ENCODE results near the gene PLK1.
A peak's percentile ranks its signal among the peaks of the same experiment; 100 is the strongest.
"Not testable (repeated sequence)": the region's sequence is repeated elsewhere in the genome, so short reads cannot be mapped to it uniquely, and the experiment has no call there.

PLK1 gene

GRCh38 chr16:23678430-23679273 lies at the start of gene PLK1:
TSS of gene PLK1 (plus strand) at chr16:23678889. CDS start at chr16:23678933, 44 bp downstream.
- peak; percentile 96 for DNase-seq

GRCh38 chr16:23629516-23629915 lies 49.2 kb upstream of the PLK1 start:
- DNase-seq, result peak; percentile 63

- not testable (repeated sequence) for DNase-seq
Measured at GRCh38 chr16:23631874-23632273, 46.8 kb upstream of the PLK1 start.

GRCh38 chr16:23634461-23635036 lies 44.1 kb upstream of the PLK1 start:
- DNase-seq, result no peak

GRCh38 chr16:23635958-23636357 lies 42.7 kb upstream of the PLK1 start:
- no peak for DNase-seq

- no peak for DNase-seq
Measured at GRCh38 chr16:23640615-23640930, 38.1 kb upstream of the PLK1 start.

- peak; percentile 94 for DNase-seq
Measured at GRCh38 chr16:23640931-23641765, 37.5 kb upstream of the PLK1 start, which contains the start of the genes DCTN5 and PALB2. TSS of gene DCTN5 (plus strand) at chr16:23641466. CDS start at chr16:23641543, 77 bp downstream. TSS of gene PALB2 (minus strand) at chr16:23641310. CDS start at chr16:23641157, 153 bp downstream.

GRCh38 chr16:23642246-23642774 lies 36.4 kb upstream of the PLK1 start:
- DNase-seq, result no peak

- no peak for DNase-seq
Measured at GRCh38 chr16:23650674-23651416, 27.8 kb upstream of the PLK1 start.

GRCh38 chr16:23651943-23652468 lies 26.7 kb upstream of the PLK1 start:
- no peak for DNase-seq

GRCh38 chr16:23663918-23664317 lies 14.8 kb upstream of the PLK1 start:
- DNase-seq, result no peak

- no peak for DNase-seq
Measured at GRCh38 chr16:23666571-23667354, 11.9 kb upstream of the PLK1 start.

GRCh38 chr16:23667355-23667659 lies 11.4 kb upstream of the PLK1 start:
- no peak for DNase-seq

GRCh38 chr16:23668225-23668624 lies 10.5 kb upstream of the PLK1 start:
- no peak for DNase-seq

GRCh38 chr16:23668873-23669272 lies 9.8 kb upstream of the PLK1 start:
- no peak for DNase-seq

GRCh38 chr16:23670137-23670776 lies 8.4 kb upstream of the PLK1 start:
- DNase-seq, result no peak

GRCh38 chr16:23673971-23674614 lies 4.6 kb upstream of the PLK1 start:
- DNase-seq, result peak; percentile 50

GRCh38 chr16:23676924-23677480 lies 1.7 kb upstream of the PLK1 start:
- peak; percentile 35 for DNase-seq

- peak; percentile 81 for DNase-seq
Measured at GRCh38 chr16:23679274-23679985, 741 bp downstream of the PLK1 start.

- no peak for DNase-seq
Measured at GRCh38 chr16:23679986-23680336, 1.3 kb downstream of the PLK1 start.

Measured in islet precursor cell (in vitro differentiated cells).